ENCODE data around the gene AK8.

GRCh38 chr9:132721661-132722060 is 156.4 kb downstream of the AK8 start:
- TF ChIP-seq FOXM1 (IDR thresholded peaks at IDR 0.05; ENCODE audit: low read depth) (no peak), RCOR1 (IDR thresholded peaks at IDR 0.05; ENCODE audit: low read length) (no peak), TAF1 (IDR thresholded peaks at IDR 0.05; ENCODE audit: borderline replicate concordance, low read depth, low read length) (no peak), CTCF (IDR thresholded peaks at IDR 0.05) (no peak), GATA2 (CRISPR knock-in tag; IDR thresholded peaks at IDR 0.05) (no peak), EZH2phosphoT487 (IDR thresholded peaks at IDR 0.05; ENCODE audit: borderline replicate concordance, low read depth) (no peak), MAX (IDR thresholded peaks at IDR 0.05; ENCODE audit: low read depth) (no peak)
